ENCODE measurements around the gene DOCK10. TPM values are rescaled to one million over a fixed set of nuclear protein-coding genes. Genes with fewer than 3 reads are reported as not detected.

Gene DOCK10
- total RNA-seq, 1 experiment from 2014 or later: 2.9 TPM

- TF ChIP-seq, protein P1, sequence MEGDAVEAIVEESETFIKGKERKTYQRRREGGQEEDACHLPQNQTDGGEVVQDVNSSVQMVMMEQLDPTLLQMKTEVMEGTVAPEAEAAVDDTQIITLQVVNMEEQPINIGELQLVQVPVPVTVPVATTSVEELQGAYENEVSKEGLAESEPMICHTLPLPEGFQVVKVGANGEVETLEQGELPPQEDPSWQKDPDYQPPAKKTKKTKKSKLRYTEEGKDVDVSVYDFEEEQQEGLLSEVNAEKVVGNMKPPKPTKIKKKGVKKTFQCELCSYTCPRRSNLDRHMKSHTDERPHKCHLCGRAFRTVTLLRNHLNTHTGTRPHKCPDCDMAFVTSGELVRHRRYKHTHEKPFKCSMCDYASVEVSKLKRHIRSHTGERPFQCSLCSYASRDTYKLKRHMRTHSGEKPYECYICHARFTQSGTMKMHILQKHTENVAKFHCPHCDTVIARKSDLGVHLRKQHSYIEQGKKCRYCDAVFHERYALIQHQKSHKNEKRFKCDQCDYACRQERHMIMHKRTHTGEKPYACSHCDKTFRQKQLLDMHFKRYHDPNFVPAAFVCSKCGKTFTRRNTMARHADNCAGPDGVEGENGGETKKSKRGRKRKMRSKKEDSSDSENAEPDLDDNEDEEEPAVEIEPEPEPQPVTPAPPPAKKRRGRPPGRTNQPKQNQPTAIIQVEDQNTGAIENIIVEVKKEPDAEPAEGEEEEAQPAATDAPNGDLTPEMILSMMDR (IDR thresholded peaks at IDR 0.05): no peak
- TF ChIP-seq CBFB (CRISPR knock-in tag; IDR thresholded peaks at IDR 0.05; ENCODE audit: low read depth) (no peak), TP53 (CRISPR knock-in tag; IDR thresholded peaks at IDR 0.05) (no peak), CREB1 (CRISPR knock-in tag; IDR thresholded peaks at IDR 0.05) (no peak)
These were observed 5.8 kb downstream of the DOCK10 start (continued) for GRCh38 chr2:225036431-225036830.

- no peak overlapping the region for H3K27ac Mint-ChIP-seq
- no peaks in the 10 kb centered on the region; the same call in 1 of the 2 replicates for H3K27me3 Mint-ChIP-seq (ENCODE audit: low read depth)
- POLR2A ChIA-PET: interaction anchor here (0.6 to 0.7 kb wide), 2 partner anchors 620 to 649 kb away, joined by 3 read pairs; no protein-coding TSS in a partner anchor
- DNase-seq (ENCODE audit: low spot score) (no peak), ATAC-seq (no peak)
- peaks cover 10% of the 10 kb centered on the region for H3K4me1 Mint-ChIP-seq
- no peaks in the 10 kb centered on the region for H3K9me3 Mint-ChIP-seq
- CTCF ChIA-PET: interaction anchor here (0.5 kb wide), 1 partner anchor 49 kb away, joined by 3 read pairs; no protein-coding TSS in a partner anchor
- H3K36me3 Mint-ChIP-seq: no peaks in the 10 kb centered on the region
- no peak overlapping the region for H3K4me3 Mint-ChIP-seq
- TF ChIP-seq, protein P1 (IDR thresholded peaks at IDR 0.05): no peak
- TF ChIP-seq FOXJ3 (CRISPR knock-in tag; IDR thresholded peaks at IDR 0.05; ENCODE audit: borderline replicate concordance): no peak
- TF ChIP-seq ZNF396 (CRISPR knock-in tag; IDR thresholded peaks at IDR 0.05; ENCODE audit: borderline replicate concordance): no peak
- TF ChIP-seq NR2C2 (CRISPR knock-in tag; IDR thresholded peaks at IDR 0.05): no peak
- TF ChIP-seq SMAD3 (CRISPR knock-in tag; IDR thresholded peaks at IDR 0.05; ENCODE audit: borderline replicate concordance): no peak
- TF ChIP-seq, protein P2, sequence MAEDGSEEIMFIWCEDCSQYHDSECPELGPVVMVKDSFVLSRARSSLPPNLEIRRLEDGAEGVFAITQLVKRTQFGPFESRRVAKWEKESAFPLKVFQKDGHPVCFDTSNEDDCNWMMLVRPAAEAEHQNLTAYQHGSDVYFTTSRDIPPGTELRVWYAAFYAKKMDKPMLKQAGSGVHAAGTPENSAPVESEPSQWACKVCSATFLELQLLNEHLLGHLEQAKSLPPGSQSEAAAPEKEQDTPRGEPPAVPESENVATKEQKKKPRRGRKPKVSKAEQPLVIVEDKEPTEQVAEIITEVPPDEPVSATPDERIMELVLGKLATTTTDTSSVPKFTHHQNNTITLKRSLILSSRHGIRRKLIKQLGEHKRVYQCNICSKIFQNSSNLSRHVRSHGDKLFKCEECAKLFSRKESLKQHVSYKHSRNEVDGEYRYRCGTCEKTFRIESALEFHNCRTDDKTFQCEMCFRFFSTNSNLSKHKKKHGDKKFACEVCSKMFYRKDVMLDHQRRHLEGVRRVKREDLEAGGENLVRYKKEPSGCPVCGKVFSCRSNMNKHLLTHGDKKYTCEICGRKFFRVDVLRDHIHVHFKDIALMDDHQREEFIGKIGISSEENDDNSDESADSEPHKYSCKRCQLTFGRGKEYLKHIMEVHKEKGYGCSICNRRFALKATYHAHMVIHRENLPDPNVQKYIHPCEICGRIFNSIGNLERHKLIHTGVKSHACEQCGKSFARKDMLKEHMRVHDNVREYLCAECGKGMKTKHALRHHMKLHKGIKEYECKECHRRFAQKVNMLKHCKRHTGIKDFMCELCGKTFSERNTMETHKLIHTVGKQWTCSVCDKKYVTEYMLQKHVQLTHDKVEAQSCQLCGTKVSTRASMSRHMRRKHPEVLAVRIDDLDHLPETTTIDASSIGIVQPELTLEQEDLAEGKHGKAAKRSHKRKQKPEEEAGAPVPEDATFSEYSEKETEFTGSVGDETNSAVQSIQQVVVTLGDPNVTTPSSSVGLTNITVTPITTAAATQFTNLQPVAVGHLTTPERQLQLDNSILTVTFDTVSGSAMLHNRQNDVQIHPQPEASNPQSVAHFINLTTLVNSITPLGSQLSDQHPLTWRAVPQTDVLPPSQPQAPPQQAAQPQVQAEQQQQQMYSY (CRISPR knock-in tag; IDR thresholded peaks at IDR 0.05): no peak
- TF ChIP-seq, protein P3, sequence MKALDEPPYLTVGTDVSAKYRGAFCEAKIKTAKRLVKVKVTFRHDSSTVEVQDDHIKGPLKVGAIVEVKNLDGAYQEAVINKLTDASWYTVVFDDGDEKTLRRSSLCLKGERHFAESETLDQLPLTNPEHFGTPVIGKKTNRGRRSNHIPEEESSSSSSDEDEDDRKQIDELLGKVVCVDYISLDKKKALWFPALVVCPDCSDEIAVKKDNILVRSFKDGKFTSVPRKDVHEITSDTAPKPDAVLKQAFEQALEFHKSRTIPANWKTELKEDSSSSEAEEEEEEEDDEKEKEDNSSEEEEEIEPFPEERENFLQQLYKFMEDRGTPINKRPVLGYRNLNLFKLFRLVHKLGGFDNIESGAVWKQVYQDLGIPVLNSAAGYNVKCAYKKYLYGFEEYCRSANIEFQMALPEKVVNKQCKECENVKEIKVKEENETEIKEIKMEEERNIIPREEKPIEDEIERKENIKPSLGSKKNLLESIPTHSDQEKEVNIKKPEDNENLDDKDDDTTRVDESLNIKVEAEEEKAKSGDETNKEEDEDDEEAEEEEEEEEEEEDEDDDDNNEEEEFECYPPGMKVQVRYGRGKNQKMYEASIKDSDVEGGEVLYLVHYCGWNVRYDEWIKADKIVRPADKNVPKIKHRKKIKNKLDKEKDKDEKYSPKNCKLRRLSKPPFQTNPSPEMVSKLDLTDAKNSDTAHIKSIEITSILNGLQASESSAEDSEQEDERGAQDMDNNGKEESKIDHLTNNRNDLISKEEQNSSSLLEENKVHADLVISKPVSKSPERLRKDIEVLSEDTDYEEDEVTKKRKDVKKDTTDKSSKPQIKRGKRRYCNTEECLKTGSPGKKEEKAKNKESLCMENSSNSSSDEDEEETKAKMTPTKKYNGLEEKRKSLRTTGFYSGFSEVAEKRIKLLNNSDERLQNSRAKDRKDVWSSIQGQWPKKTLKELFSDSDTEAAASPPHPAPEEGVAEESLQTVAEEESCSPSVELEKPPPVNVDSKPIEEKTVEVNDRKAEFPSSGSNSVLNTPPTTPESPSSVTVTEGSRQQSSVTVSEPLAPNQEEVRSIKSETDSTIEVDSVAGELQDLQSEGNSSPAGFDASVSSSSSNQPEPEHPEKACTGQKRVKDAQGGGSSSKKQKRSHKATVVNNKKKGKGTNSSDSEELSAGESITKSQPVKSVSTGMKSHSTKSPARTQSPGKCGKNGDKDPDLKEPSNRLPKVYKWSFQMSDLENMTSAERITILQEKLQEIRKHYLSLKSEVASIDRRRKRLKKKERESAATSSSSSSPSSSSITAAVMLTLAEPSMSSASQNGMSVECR (CRISPR knock-in tag; IDR thresholded peaks at IDR 0.05; ENCODE audit: borderline replicate concordance): no peak
- no peak for TF ChIP-seq ERG (CRISPR knock-in tag; IDR thresholded peaks at IDR 0.05)
- no peak for TF ChIP-seq ELF4 (CRISPR knock-in tag; IDR thresholded peaks at IDR 0.05; ENCODE audit: low read depth)
- TF ChIP-seq NFYB (CRISPR knock-in tag; conservative IDR thresholded peaks at IDR 0.05; ENCODE audit: low read depth): no peak
- no peak for TF ChIP-seq FOXP4 (CRISPR knock-in tag; IDR thresholded peaks at IDR 0.05)
- TF ChIP-seq MLX (CRISPR knock-in tag; IDR thresholded peaks at IDR 0.05): no peak
These were observed 8.6 kb downstream of the DOCK10 start for GRCh38 chr2:225033440-225034318.
